GM13976 (cell line): ENCODE measurements around the gene ST8SIA2.

Experiments used
- DNase-seq: peaks from one replicate; pipeline ENCODE4 v3.0.0; 2012; ENCODE audit warnings: low spot score
- CTCF ChIP-seq: IDR thresholded peaks from 2 replicates; pipeline ENCODE4 v1.5.1; 2012; ENCODE audit warnings: borderline replicate concordance, mild to moderate bottlenecking; ENCODE audit not compliant: insufficient read depth; ENCODE audit errors: extremely low read depth, missing control alignments, control extremely low read depth
- in situ Hi-C: fragments of 300-500 bp; cut with MboI; formaldehyde crosslinking; loops from one replicate; pipeline ENCODE4 v1.12.0; 2022; ENCODE audit warnings: low sequenced_read_pairs, mixed read lengths, inconsistent platforms; ENCODE audit not compliant: unreplicated experiment

Gene ST8SIA2

GRCh38 chr15:92405942-92406341 lies 12.3 kb downstream of the ST8SIA2 start:
- no peak for TF ChIP-seq CTCF
- DNase-seq: no peak
- in situ Hi-C loops: no loop called here

GRCh38 chr15:92407321-92407720 lies 13.6 kb downstream of the ST8SIA2 start:
- DNase-seq: no peak
- no peak for TF ChIP-seq CTCF
- in situ Hi-C loops: no loop called here

- TF ChIP-seq CTCF: no peak
- in situ Hi-C loops: no loop called here
These were observed 14.2 kb downstream of the ST8SIA2 start for GRCh38 chr15:92407916-92408315.

GRCh38 chr15:92409006-92409405 lies 15.3 kb downstream of the ST8SIA2 start:
- DNase-seq: no peak
- no peak for TF ChIP-seq CTCF
- in situ Hi-C loops: no loop called here

More at GRCh38 chr15:92407916-92408315, 14.2 kb downstream of the ST8SIA2 start:
- DNase-seq: no peak

- no peak for TF ChIP-seq CTCF
- in situ Hi-C loops: no loop called here
- no peak for DNase-seq
These were observed 15.8 kb downstream of the ST8SIA2 start for GRCh38 chr15:92409521-92409920.

- no peak for DNase-seq
- in situ Hi-C loops: no loop called here
- no peak for TF ChIP-seq CTCF
These were observed 16.9 kb downstream of the ST8SIA2 start for GRCh38 chr15:92410537-92410936.

GRCh38 chr15:92411256-92411655 lies 17.6 kb downstream of the ST8SIA2 start:
- no peak for DNase-seq
- in situ Hi-C loops: no loop called here
- TF ChIP-seq CTCF: no peak
